GM12865 (cell line): Measurements from ENCODE around the gene C16orf54.
"Not testable (repeated sequence)": the region's sequence is repeated elsewhere in the genome, so short reads cannot be mapped to it uniquely, and the experiment has no call there.

Source experiments
- DNase-seq: peaks from one replicate; pipeline ENCODE4 v3.0.0; 2010; ENCODE audit warnings: low read depth
- H3K4me3 ChIP-seq: 2 replicates; pipeline ENCODE4 v1.5.1; 2011; ENCODE audit warnings: mild to moderate bottlenecking, low read depth, low read length, control low read depth
- TF ChIP-seq, protein P1 (sequence below): IDR thresholded peaks from 2 replicates; pipeline ENCODE4 v1.5.1; 2011; ENCODE audit warnings: low read length, control low read depth, low read depth, inconsistent platforms; ENCODE audit not compliant: insufficient read depth; ENCODE audit errors: missing control alignments

Gene C16orf54

DNA sequence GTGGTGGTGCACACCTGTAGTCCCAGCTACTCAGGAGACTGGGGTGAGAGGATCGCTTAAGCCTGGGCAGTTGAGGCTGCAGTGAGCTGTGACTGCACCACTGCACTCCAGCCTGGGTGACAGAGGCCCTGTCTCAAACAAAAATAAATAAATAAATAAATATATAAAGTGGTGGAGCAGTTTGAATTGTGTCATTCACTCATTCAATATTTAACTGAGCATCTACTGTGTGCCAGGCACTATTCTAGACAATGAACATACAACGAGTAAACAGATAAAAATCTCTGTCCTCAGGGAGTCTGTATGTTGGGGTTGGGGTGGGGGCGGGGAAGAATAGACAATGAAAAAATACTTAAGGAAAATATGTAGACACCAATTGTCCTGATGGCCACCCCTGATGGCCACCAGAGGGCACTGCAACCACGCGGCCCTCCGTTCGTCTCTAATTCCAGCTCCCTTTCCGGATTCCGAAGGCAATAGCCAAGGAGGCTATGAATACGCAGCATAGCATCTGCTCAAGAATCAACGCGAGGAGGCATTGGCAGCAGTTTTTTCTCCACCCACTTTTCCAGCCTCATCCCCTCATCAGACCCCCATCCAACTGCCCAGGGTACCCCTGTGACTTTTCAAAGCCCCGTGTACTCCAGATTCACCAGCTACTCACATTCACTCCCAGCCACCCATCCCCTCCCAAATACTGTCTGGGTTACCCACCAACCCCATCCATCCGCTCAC is 45.4 kb downstream of the C16orf54 start:
- peak; percentile 87 for DNase-seq
- H3K4me3 ChIP-seq, result no peak overlapping the region

DNA sequence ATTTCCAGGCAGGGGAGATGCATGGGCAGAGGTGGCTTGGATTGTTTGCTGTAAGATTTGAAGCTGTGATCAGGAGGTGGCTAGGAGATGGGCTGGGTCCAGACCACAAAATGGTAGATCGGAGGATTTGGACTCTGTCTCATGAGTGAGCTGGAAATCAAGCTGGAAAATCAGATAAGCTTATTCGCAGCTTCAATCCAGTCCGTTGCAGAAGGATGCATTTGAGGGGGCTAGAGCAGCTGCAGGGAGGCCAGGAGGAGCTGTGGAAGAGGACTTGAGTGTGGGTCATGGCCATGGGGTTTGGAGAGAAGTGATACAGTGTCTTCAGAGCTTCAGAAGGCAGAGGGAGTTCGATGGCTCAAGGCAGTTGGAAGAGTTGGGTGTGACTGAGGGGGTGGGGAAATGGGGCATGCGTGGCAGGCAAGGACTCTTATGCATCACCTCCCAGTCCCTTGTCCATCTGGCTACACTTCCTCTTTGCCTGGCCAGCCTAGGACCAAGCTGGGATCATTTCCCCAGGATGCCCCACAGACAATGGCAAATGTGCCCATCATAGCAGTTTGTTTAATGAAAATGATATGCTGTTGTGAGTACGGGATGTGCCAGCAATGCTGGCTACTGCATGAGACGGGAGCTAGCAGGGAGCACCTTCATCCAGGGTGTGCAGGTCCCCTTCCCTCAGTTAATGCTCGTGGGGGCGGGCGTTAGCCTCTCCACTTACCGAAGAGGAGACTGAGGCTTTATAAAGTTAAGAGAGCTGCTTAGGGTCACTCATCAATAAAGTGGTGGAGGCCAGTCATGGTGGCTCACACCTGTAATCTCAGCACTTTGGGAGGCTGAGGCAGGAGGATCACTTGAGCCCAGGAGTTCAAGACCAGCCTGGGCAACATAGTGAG is 46.2 kb downstream of the C16orf54 start:
- no peak overlapping the region for H3K4me3 ChIP-seq
- no peak for DNase-seq
- TF ChIP-seq, protein P1, sequence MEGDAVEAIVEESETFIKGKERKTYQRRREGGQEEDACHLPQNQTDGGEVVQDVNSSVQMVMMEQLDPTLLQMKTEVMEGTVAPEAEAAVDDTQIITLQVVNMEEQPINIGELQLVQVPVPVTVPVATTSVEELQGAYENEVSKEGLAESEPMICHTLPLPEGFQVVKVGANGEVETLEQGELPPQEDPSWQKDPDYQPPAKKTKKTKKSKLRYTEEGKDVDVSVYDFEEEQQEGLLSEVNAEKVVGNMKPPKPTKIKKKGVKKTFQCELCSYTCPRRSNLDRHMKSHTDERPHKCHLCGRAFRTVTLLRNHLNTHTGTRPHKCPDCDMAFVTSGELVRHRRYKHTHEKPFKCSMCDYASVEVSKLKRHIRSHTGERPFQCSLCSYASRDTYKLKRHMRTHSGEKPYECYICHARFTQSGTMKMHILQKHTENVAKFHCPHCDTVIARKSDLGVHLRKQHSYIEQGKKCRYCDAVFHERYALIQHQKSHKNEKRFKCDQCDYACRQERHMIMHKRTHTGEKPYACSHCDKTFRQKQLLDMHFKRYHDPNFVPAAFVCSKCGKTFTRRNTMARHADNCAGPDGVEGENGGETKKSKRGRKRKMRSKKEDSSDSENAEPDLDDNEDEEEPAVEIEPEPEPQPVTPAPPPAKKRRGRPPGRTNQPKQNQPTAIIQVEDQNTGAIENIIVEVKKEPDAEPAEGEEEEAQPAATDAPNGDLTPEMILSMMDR, result no peak

More for the DNA sequence above, 45.4 kb downstream of the C16orf54 start:
- TF ChIP-seq, protein P1, result peak; percentile 83

DNA sequence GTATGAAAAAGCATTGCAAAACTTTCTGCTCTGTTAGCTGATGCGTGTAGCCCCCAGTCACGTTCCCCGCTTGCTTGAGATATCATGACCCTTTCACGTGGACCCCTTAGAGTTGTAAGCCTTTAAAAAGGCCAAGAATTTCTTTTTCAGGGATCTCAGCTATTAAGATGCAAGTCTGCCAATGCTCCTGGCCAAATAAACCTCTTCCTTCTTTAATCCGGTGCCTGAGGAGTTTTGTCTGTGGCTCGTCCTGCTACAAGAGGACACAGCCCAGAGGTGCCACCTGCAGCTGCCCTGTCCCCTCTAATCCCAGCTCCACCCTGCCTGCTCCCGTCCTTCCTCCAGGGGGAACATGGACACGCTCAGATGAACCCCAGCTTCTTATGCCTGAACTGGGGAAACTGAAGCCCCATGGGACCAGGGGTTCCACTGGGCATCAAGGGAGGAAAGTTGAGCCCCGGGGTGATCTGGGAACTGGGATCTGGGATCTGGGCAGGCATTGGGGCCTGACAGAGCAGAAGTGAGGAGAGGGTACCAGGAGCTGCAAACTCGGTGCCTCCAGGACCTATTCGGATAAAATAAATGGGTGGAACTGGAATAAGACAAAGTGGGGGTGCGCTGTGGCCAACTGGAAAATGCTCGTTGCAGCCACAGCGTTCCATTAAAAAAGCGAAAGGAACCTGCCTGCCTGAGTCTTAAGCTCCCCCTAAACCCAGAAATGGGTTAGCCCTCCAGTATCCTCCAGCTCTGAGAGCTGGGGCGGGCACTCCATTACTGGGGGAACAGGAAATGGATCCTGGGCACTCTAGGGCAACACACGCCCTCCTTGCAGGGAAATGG is 47.1 kb downstream of the C16orf54 start:
- TF ChIP-seq, protein P1, result no peak
- DNase-seq, result no peak
- no peak overlapping the region for H3K4me3 ChIP-seq

DNA sequence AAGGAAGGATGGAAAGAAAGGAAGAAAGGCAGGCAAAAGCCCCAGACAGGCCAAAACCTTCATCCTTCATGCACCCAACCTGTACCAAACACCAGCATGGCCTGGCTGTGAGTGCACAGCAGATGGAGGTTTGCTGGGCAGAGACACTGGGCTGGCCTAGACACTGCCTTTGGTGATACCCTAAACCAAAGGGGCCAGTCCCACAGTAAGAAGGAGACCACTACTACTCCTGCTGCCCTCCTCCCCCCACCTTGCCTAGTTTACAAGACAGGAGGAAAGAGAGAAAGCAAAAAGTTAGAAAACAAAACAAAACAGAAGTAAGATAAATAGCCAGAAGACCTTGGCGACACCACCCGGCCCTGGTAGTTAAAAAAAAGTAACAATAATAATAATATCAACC is 47.7 kb downstream of the C16orf54 start:
- TF ChIP-seq, protein P1, result no peak

DNA sequence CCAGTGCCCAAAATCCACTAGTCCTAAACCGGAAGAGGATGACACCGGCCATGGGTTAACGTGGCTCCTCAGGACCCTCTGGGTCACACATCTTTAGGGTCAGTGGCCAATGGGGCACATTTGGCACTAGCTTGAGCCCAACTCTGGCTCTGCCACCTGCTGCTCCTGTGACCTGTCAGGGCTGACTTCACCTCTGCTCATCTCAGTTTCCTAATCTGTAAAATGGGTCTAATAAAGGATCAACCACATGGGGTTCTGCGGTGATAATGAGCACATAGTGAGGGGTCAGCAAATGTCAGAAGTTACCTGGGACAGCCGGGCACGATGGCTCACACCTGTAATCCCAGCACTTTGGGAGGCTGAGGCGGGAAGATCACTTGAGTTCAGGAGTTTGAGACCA is 48.4 kb downstream of the C16orf54 start:
- no peak overlapping the region for H3K4me3 ChIP-seq
- TF ChIP-seq, protein P1, result no peak
- DNase-seq, result no peak

More for the DNA sequence above, 47.7 kb downstream of the C16orf54 start:
- no peak for DNase-seq
- no peak overlapping the region for H3K4me3 ChIP-seq

DNA sequence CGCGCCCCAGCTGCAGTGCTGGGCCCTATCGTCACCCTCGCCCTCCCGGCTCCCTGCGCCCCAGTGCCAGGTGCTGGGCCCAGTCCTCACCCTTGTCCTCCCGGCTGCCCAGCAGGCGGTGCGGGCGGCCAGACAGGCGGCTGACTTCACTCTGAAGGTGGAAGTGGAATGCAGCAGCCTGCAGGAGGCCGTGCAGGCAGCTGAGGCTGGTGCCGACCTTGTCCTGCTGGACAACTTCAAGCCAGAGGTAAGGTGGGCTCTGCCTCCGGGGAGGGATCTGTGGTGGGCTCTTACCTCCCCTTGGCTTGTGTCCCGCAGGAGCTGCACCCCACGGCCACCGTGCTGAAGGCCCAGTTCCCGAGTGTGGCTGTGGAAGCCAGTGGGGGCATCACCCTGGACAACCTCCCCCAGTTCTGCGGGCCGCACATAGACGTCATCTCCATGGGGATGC is 48.9 kb downstream of the C16orf54 start:
- H3K4me3 ChIP-seq, result no peak overlapping the region
- no peak for DNase-seq
- TF ChIP-seq, protein P1, result no peak

DNA sequence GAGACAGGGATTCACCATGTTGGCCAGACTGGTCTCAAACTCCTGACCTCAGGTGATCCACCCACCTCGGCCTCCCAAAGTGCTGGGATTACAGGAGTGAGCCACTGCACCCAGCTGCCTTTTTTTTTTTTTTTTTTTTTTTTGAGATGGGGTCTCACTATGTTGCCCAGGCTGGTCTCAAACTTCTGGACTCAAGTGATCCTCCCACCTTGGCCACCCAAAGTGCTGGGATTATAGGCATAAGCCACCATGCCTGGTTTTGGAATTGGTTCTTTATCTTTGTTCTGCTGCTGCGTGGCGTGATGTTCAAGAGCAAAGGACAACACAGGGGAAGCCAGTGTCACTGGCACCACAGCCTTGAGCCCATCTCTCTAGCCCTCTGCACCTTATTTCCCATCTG is 50.1 kb downstream of the C16orf54 start:
- DNase-seq, H3K4me3 ChIP-seq: not testable (repeated sequence)
